HG02678 (cell line): ENCODE data around the gene ADAT1.
A peak's percentile ranks its signal among the peaks of the same experiment; 100 is the strongest.

ENCODE experiments used
- ATAC-seq: cut with Tn5 transposase; IDR thresholded peaks from one replicate; pipeline ENCODE4 v1.9.1; 2021; ENCODE audit warnings: mild to moderate bottlenecking, moderate library complexity; ENCODE audit not compliant: unreplicated experiment

The ADAT1 gene, protein sequence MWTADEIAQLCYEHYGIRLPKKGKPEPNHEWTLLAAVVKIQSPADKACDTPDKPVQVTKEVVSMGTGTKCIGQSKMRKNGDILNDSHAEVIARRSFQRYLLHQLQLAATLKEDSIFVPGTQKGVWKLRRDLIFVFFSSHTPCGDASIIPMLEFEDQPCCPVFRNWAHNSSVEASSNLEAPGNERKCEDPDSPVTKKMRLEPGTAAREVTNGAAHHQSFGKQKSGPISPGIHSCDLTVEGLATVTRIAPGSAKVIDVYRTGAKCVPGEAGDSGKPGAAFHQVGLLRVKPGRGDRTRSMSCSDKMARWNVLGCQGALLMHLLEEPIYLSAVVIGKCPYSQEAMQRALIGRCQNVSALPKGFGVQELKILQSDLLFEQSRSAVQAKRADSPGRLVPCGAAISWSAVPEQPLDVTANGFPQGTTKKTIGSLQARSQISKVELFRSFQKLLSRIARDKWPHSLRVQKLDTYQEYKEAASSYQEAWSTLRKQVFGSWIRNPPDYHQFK

DNA sequence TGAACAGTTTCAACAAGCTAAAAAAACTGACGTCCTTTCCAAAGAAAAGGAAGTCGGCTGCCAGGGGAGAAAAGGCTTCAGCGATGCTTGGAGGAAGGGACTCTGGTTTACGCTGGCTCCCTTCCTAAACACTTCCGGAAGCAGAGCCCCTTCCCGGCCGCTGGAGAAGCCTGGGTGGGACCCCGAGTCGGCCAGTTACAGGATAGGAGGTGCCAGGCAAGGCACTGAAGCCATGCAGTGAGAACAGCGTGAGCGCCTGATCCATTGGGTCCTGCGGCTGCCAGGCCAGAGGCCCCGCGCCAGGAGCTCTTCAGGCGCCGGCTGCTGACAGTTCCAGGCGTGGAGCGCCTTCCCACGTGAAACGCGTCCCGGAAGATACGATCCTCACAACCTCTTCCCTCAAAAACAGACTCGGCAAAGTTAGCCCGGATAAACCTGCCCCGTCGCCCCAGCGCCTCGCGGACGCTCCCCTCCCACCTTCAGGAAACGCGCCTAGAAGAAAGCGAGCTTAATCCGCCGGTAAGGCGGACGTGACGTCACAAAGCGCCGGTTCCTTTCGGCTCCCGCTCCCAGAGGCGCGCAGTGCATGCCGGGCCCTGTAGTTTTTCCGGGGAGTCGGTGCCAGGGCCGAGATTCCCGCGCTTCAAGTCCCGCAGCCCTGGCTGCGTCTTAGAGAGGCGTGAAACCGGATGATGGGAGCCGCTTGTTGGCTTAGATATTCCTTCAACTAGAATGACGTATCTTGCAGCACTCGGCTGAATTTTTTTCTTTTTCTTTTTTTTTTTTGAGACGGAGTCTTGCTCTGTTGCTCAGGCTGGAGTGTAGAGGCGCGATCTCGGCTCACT lies at the start of gene ADAT1:
Gene ADAT1 (minus strand): TSS at position 521 of the 845 bp plus-strand sequence. CDS start 2,482 bp downstream, outside the sequence.
- peak; percentile 92 for ATAC-seq

- ATAC-seq = no peak
Observed at GRCh38 chr16:75667503-75667902, 44.4 kb upstream of the ADAT1 start.

GRCh38 chr16:75660726-75661302 lies 37.7 kb upstream of the ADAT1 start:
- ATAC-seq = no peak

- no peak for ATAC-seq
Observed at GRCh38 chr16:75660321-75660720, 37.2 kb upstream of the ADAT1 start.

- no peak for ATAC-seq
Observed at GRCh38 chr16:75658175-75658574, 35.1 kb upstream of the ADAT1 start.

DNA sequence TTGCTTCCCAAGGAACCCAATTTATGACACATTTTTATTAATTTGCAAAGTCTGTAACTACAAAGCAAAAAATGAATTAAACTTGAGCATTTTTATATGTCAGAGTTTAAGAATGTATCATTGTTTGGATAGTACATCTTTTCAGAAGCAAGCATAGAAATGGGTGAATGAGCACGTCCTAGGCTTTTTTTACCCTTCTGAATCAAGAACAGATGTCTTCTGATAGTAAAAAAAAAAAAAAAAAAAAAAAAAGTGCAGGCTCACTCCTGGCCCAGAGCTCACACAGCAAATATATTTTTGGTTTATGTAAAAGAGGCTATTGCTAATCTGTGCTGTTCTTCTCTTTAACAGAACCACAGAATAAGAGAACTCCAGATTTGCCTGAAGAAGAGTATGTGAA lies 30.8 kb upstream of the ADAT1 start:
- no peak for ATAC-seq

DNA sequence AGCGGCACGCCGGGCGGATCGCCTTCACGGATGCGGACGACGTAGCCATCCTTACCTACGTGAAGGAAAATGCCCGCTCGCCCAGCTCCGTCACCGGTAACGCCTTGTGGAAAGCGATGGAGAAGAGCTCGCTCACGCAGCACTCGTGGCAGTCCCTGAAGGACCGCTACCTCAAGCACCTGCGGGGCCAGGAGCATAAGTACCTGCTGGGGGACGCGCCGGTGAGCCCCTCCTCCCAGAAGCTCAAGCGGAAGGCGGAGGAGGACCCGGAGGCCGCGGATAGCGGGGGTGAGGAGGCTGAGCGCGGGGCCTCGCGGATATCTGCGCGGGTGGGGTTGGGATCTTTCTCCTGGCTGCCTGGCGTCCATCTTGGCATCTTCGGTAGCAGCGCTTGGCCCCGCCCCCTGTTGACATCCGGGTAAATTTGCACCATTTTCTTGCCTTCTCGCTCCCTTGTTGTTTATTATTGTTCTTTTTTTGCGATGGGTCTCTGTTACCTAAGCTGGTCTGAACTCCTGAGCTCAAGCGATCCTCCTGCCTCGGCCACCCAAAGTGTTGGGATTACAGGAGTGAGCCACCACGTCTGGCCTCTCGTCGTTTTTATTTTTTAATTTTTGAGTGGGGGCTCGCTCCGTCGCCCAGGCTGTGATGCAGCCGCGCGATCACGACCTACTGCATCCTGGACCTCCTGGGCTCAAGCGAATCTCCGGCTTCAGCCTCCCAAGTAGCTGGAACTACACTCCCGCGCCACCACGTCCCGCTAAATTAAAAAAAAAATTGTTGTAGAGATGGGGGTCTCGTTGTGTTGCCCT lies 25.4 kb upstream of the ADAT1 start:
- ATAC-seq = peak; percentile 33

- ATAC-seq = peak; percentile 82
Observed at GRCh38 chr16:75647492-75648264, 24.6 kb upstream of the ADAT1 start, which contains the start of the genes KARS1 and TERF2IP. KARS1 (minus strand) TSS chr16:75647665; CDS start chr16:75647639, 26 bp downstream. TERF2IP (plus strand) TSS chr16:75647773; CDS start chr16:75647883, 110 bp downstream.

- peak; percentile 20 for ATAC-seq
Observed at GRCh38 chr16:75647112-75647491, 24.0 kb upstream of the ADAT1 start.

- ATAC-seq = no peak
Observed at GRCh38 chr16:75644240-75645012, 21.3 kb upstream of the ADAT1 start.

DNA sequence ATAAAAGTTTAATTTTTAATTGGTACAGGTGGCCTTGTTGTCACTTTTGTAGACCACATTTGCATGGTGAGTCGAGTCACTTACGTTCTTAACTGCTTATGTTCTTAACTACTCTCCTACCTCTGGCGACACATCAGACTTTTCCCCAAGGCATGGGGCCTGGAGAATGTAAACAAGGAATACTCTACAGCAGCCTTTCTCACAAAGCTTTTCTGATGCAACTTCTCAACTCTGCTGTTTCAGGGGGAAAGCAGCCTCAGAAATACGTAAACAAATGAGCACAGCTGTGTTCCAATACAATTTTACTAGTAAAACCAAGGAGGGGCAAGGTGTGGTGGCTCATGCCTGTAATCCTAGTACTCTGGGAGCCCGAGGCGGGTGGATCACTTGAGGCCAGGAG lies 17.5 kb upstream of the ADAT1 start:
- no peak for ATAC-seq

GRCh38 chr16:75635036-75635435 lies 12.0 kb upstream of the ADAT1 start:
- ATAC-seq = no peak

- no peak for ATAC-seq
Observed at GRCh38 chr16:75632857-75633256, 9.8 kb upstream of the ADAT1 start.

DNA sequence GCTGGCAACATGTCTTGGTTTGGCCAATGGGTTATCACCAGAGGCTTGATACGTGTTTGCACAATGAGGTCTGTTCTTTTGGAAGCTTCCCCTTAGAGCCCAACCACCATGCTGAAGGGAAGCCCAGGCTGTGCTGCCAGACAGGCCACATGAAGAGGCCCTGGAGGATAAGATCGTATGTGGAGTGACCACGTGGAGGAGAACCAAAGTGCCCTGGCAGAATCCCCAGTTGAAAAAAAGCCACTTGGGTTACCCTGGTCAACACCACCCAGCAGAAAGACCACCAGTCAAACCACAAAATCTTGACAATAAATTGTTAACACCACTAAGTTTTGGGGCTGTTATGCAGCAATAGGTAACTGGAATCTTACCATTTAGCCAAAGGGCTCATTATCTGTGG lies 7.0 kb upstream of the ADAT1 start:
- no peak for ATAC-seq

- no peak for ATAC-seq
Observed at GRCh38 chr16:75629132-75629531, 6.1 kb upstream of the ADAT1 start.

DNA sequence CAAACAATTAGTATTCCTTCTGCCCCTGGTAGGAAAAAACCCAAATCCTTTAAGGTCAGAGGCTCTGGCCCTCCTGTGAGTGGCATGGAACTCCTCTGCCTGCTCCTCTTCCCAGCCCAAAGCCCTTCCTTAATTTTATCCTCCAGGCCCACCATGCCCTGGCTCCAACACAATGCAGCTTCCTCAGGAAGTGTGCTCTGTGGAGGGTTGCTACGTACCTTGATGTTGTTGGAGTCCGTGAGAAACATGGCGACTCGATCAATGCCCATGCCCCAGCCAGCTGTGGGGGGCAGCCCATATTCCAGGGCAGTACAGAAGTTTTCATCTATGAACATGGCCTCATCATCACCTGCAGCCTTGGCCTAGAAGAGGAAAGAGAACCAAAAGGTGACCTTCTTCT lies 5.3 kb upstream of the ADAT1 start:
- ATAC-seq = no peak

- ATAC-seq = no peak
Observed at GRCh38 chr16:75627851-75628250, 4.8 kb upstream of the ADAT1 start.

GRCh38 chr16:75626806-75627205 lies 3.7 kb upstream of the ADAT1 start:
- ATAC-seq = no peak

- ATAC-seq = no peak
Observed at GRCh38 chr16:75624921-75625334, 1.8 kb upstream of the ADAT1 start.
